Endodermal cell (in vitro differentiated cells): ENCODE measurements around the gene PHKA2. TPM values are rescaled to one million over a fixed set of nuclear protein-coding genes. Genes with fewer than 3 reads are reported as not detected.
"Not testable (repeated sequence)": the region's sequence is repeated elsewhere in the genome, so short reads cannot be mapped to it uniquely, and the experiment has no call there.

Source experiments
- DNase-seq: peaks from one replicate; pipeline ENCODE4 v3.0.0-alpha.2; 2017
- H3K27ac ChIP-seq: 2 replicates; pipeline ENCODE4 v1.5.1; 2013; ENCODE audit warnings: mild to moderate bottlenecking, low read depth, low read length, moderate library complexity
- H3K27me3 ChIP-seq: 2 replicates; pipeline ENCODE4 v1.6.1; 2013; ENCODE audit warnings: mild to moderate bottlenecking, low read length, moderate library complexity; ENCODE audit not compliant: insufficient read depth, control insufficient read depth, poor library complexity, severe bottlenecking
- H3K36me3 ChIP-seq: 2 replicates; pipeline ENCODE4 v1.7.0; 2013; ENCODE audit warnings: mild to moderate bottlenecking, low read length, moderate library complexity; ENCODE audit not compliant: control insufficient read depth, insufficient read depth
- H3K4me1 ChIP-seq: one replicate; pipeline ENCODE4 v1.7.0; 2013; ENCODE audit warnings: low read length; ENCODE audit not compliant: control insufficient read depth, insufficient read depth
- H3K4me3 ChIP-seq: 2 replicates; pipeline ENCODE4 v1.5.1; 2013; ENCODE audit warnings: mild to moderate bottlenecking, low read length, moderate library complexity
- H3K9ac ChIP-seq: 2 replicates; pipeline ENCODE4 v1.6.1; 2013; ENCODE audit warnings: mild to moderate bottlenecking, low read length, moderate library complexity; ENCODE audit not compliant: poor library complexity, severe bottlenecking; ENCODE audit errors: extremely low read depth
- H3K9me3 ChIP-seq: 2 replicates; pipeline ENCODE4 v1.6.1; 2013; ENCODE audit warnings: mild to moderate bottlenecking, low read length, moderate library complexity; ENCODE audit not compliant: control insufficient read depth
- H3K27ac Mint-ChIP-seq: 2 replicates; pipeline ENCODE4 v1.8.0; 2020; ENCODE audit warnings: mixed read lengths
- H3K27me3 Mint-ChIP-seq: 2 replicates; pipeline ENCODE4 v1.8.0; 2021; ENCODE audit warnings: mild to moderate bottlenecking, mixed read lengths; ENCODE audit not compliant: insufficient read depth
- H3K36me3 Mint-ChIP-seq: 2 replicates; pipeline ENCODE4 v1.8.0; 2020; ENCODE audit warnings: low read depth, mixed read lengths
- H3K4me1 Mint-ChIP-seq: 2 replicates; pipeline ENCODE4 v1.8.0; 2020; ENCODE audit warnings: mixed read lengths
- H3K4me3 Mint-ChIP-seq: 2 replicates; pipeline ENCODE4 v1.8.0; 2020; ENCODE audit warnings: mild to moderate bottlenecking, moderate library complexity, mixed read lengths
- H3K9me3 Mint-ChIP-seq: 2 replicates; pipeline ENCODE4 v1.8.0; 2020; ENCODE audit warnings: mild to moderate bottlenecking, mixed read lengths
- whole genome bisulfite sequencing, 2 experiments: methylation state at CpG; one replicate each; pipeline versions ENCODE4 v1.1.5 to v1.1.7; 2013; ENCODE audit warnings: missing lambda C conversion rate in 2 of 2, mixed read lengths in 1 of 2; ENCODE audit not compliant: insufficient coverage in 1 of 2, insufficient read length in 1 of 2; 5-methylcytosine and 5-hydroxymethylcytosine counted together
- total RNA-seq, 2 donors: library from RNA; stranded (reverse); fragmentation: NEBNext Ultra II Directional in 1 of 2; extraction: Animal tissue kit (Norgen Biotek cat#: 25700) in 1 of 2; gene quantifications; 2 replicates in 1 of 2; 3 replicates in 1 of 2; pipeline ENCODE4 v1.2.1, GENCODE V29; 2021
- TF ChIP-seq, protein P1 (sequence below): fragments of 200-600 bp; sonication (generic); conservative IDR thresholded peaks from 2 replicates; pipeline ENCODE4 v1.5.0; 2021; ENCODE audit warnings: antibody characterized with exemption, mild to moderate bottlenecking

The PHKA2 gene
- total RNA-seq, 2 donors from 2014 or later = 32.5 to 33.0 TPM

GRCh38 chrX:18984381-18985185, 669 bp upstream of the PHKA2 start:
- Histone ChIP-seq H3K9me3 (no peaks in the 10 kb centered on the region), H3K4me3 (peak overlapping the region; percentile 88), H3K9ac (peak overlapping the region; percentile 53), H3K36me3 (no peaks in the 10 kb centered on the region), H3K4me1 (no peaks in the 10 kb centered on the region), H3K27ac (peak overlapping the region; percentile 24), H3K27me3 (no peaks in the 10 kb centered on the region)
- peak overlapping the region; percentile 75 for H3K4me3 Mint-ChIP-seq
- H3K27me3 Mint-ChIP-seq = no peaks in the 10 kb centered on the region
- no peaks in the 10 kb centered on the region for H3K36me3 Mint-ChIP-seq
- peak overlapping the region; percentile 67 for H3K27ac Mint-ChIP-seq
- DNase-seq = peak; percentile 92
- peaks cover 8% of the 10 kb centered on the region for H3K4me1 Mint-ChIP-seq
- TF ChIP-seq, protein P1, sequence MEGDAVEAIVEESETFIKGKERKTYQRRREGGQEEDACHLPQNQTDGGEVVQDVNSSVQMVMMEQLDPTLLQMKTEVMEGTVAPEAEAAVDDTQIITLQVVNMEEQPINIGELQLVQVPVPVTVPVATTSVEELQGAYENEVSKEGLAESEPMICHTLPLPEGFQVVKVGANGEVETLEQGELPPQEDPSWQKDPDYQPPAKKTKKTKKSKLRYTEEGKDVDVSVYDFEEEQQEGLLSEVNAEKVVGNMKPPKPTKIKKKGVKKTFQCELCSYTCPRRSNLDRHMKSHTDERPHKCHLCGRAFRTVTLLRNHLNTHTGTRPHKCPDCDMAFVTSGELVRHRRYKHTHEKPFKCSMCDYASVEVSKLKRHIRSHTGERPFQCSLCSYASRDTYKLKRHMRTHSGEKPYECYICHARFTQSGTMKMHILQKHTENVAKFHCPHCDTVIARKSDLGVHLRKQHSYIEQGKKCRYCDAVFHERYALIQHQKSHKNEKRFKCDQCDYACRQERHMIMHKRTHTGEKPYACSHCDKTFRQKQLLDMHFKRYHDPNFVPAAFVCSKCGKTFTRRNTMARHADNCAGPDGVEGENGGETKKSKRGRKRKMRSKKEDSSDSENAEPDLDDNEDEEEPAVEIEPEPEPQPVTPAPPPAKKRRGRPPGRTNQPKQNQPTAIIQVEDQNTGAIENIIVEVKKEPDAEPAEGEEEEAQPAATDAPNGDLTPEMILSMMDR = peak; percentile 68
- peaks cover 47% of the 10 kb centered on the region for H3K9me3 Mint-ChIP-seq
- 1% methylated on average over 14 to 67 of the region's 71 CpGs for WGBS, 2 experiments

DNA sequence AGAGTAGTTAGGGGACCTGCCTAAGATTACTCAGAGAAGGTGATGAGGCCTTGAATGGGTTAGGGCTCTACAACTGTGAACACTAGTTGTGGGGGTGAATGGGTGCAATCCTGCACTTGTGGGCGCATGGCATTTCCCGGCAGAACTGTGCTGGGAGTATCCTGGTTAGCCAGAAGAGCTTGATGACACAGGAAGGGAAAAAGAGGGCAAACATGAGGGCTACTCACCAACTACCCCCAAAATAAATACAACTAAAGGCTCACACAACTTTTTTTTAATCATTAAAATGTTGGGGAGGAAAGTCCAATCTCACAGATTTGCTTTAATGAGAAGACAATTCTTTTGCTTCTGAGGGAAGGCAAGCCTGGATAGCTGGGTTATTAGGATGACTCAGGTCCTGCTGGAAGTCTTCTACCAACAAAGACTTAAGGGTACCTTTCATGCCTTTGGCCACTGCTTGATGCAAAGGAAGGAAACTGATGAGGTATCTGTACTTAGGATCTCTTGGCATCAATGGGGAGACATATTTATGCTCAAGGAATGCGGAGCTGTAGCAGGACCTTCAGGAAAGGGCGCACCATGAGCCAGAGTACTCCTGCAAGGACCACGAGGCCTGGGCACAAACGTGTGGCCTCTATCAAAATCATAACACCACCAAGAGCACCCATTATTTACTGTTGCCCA, 2.6 kb downstream of the PHKA2 start:
- no peaks in the 10 kb centered on the region for H3K27me3 ChIP-seq
- H3K36me3 ChIP-seq = no peaks in the 10 kb centered on the region
- H3K36me3 Mint-ChIP-seq = no peaks in the 10 kb centered on the region
- no peaks in the 10 kb centered on the region for H3K4me1 ChIP-seq
- peaks cover 42% of the 10 kb centered on the region for H3K9me3 Mint-ChIP-seq
- DNase-seq = no peak
- no peak overlapping the region for H3K4me3 ChIP-seq
- H3K9me3 ChIP-seq = no peaks in the 10 kb centered on the region
- H3K27me3 Mint-ChIP-seq = no peaks in the 10 kb centered on the region
- WGBS, 2 experiments = 100% methylated on average over 4 of the region's 6 CpGs; no CpG with 5 or more reads in 1 of the 2 experiments
- H3K27ac ChIP-seq = no peak overlapping the region
- H3K27ac Mint-ChIP-seq = no peak overlapping the region
- H3K4me3 Mint-ChIP-seq = no peak overlapping the region
- H3K9ac ChIP-seq = no peak overlapping the region
- TF ChIP-seq, protein P1 = no peak
- H3K4me1 Mint-ChIP-seq = peaks cover 8% of the 10 kb centered on the region

DNA sequence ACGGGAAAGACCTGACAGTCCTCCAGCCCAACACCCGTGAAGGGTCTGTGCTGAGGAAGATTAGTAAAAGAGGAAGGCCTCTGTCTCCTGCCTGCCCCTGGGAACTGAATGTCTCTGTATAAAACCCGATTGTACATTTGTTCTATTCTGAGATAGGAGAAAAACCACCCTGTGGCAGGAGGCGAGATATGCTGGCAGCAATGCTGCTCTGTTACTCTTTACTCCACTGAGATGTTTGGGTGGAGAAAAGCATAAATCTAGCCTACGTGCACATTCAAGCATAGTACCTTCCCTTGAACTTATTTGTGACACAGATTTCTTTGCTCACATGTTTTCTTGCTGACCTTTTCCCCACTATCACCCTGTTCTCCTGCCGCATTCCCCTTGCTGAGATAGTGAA, 3.7 kb downstream of the PHKA2 start:
- H3K4me3 ChIP-seq, H3K36me3 ChIP-seq, H3K4me1 ChIP-seq, H3K27ac Mint-ChIP-seq, H3K9ac ChIP-seq, H3K9me3 ChIP-seq, H3K4me3 Mint-ChIP-seq, DNase-seq, H3K27me3 ChIP-seq, H3K36me3 Mint-ChIP-seq, H3K27me3 Mint-ChIP-seq, H3K4me1 Mint-ChIP-seq, H3K27ac ChIP-seq: not testable (repeated sequence)
- H3K9me3 Mint-ChIP-seq = peaks cover 43% of the 10 kb centered on the region
- WGBS, 2 experiments = 85 to 100% methylated on average over 1 to 5 of the region's 6 CpGs
